PC-9 (cell line): ENCODE results near the gene EFHD1. TPM values are rescaled to one million over a fixed set of nuclear protein-coding genes. Genes with fewer than 3 reads are reported as not detected.

Source experiments
- BruUV-seq: library from RNA; stranded (reverse); fragments of 400-500 nt; replicated peaks from 2 replicates; lab custom pipeline; 2021; lab: Mats Ljungman, UMichigan
- CTCF ChIA-PET: fragments of 300-600 bp; sonication (Branson Sonifier 250); formaldehyde crosslinking; loops from one replicate; lab custom pipeline; 2022; ENCODE audit warnings: antibody characterized with exemption; lab: Charles Lee
- POLR2A ChIA-PET: fragments of 300-600 bp; sonication (Branson Sonifier 250); formaldehyde crosslinking; loops from one replicate; lab custom pipeline; 2022; ENCODE audit warnings: antibody characterized with exemption; ENCODE audit not compliant: unreplicated experiment; lab: Charles Lee
- DNase-seq, 2 experiments: peaks; one replicate each; pipeline versions ENCODE4 v3.0.0 to v3.0.0-alpha.2; 2015 to 2022; ENCODE audit warnings: mixed read lengths in 1 of 2
- H2AFZ ChIP-seq: fragments of 200-600 bp; sonication (generic); 2 replicates; pipeline ENCODE4 v1.8.1; 2017; ENCODE audit warnings: antibody characterized with exemption
- H3F3A ChIP-seq: fragments of 200-600 bp; sonication (generic); 2 replicates; pipeline ENCODE4 v1.8.1; 2017; ENCODE audit warnings: antibody characterized with exemption, mild to moderate bottlenecking, low read depth; ENCODE audit not compliant: insufficient read depth
- H3K27ac ChIP-seq: fragments of 200-600 bp; sonication (generic); 2 replicates; pipeline ENCODE4 v1.6.1; 2016; ENCODE audit warnings: mixed run types
- H3K27me3 ChIP-seq: fragments of 200-600 bp; sonication (generic); 2 replicates; pipeline ENCODE4 v1.6.1; 2016; ENCODE audit warnings: low read depth, mixed run types; ENCODE audit not compliant: insufficient read depth
- H3K36me3 ChIP-seq: fragments of 200-600 bp; sonication (generic); 2 replicates; pipeline ENCODE4 v1.6.1; 2016; ENCODE audit warnings: low read depth, mixed run types
- H3K4me1 ChIP-seq: fragments of 200-600 bp; sonication (generic); replicated peaks from 2 replicates; pipeline ENCODE4 v1.6.1; 2016; ENCODE audit warnings: mixed run types; ENCODE audit not compliant: insufficient read depth
- H3K4me2 ChIP-seq: fragments of 200-600 bp; sonication (generic); 2 replicates; pipeline ENCODE4 v1.6.1; 2017; ENCODE audit warnings: mixed run types
- H3K4me3 ChIP-seq: fragments of 200-600 bp; sonication (generic); 2 replicates; pipeline ENCODE4 v1.6.1; 2016; ENCODE audit warnings: mixed run types
- H3K79me2 ChIP-seq: fragments of 200-600 bp; sonication (generic); 2 replicates; pipeline ENCODE4 v1.6.1; 2017; ENCODE audit warnings: low read depth, mixed run types
- H3K9me2 ChIP-seq: fragments of 200-600 bp; sonication (generic); 2 replicates; pipeline ENCODE4 v1.8.1; 2017; ENCODE audit warnings: mild to moderate bottlenecking; ENCODE audit not compliant: insufficient read depth
- H3K9me3 ChIP-seq: fragments of 200-600 bp; sonication (generic); 2 replicates; pipeline ENCODE4 v1.8.1; 2016; ENCODE audit warnings: low read depth; ENCODE audit not compliant: insufficient read depth
- H4K20me1 ChIP-seq: fragments of 200-600 bp; sonication (generic); 2 replicates; pipeline ENCODE4 v1.8.1; 2017; ENCODE audit not compliant: insufficient read depth
- CTCF ChIP-seq: fragments of 200-600 bp; sonication (generic); conservative IDR thresholded peaks from 2 replicates; pipeline ENCODE4 v1.6.1; 2017; ENCODE audit warnings: mixed run types, antibody characterized with exemption, mild to moderate bottlenecking, moderate library complexity
- EZH2 ChIP-seq: fragments of 200-600 bp; sonication (generic); IDR thresholded peaks from 2 replicates; pipeline ENCODE4 v1.8.0; 2017; ENCODE audit warnings: antibody characterized with exemption, low read depth
- intact Hi-C: fragments of 100-400 bp; cut with micrococcal nuclease; formaldehyde crosslinking; loops from one replicate; pipeline ENCODE4 v1.10.0; 2022; ENCODE audit not compliant: unreplicated experiment
- total RNA-seq: library from RNA; stranded (reverse); gene quantifications from 2 replicates; pipeline ENCODE4 v1.2.3, GENCODE V29; 2021

The EFHD1 gene
- total RNA-seq, 1 experiment from 2014 or later, result 10.6 TPM

- no peaks in the 10 kb centered on the region for H3K79me2 ChIP-seq
- H4K20me1 ChIP-seq, result no peaks in the 10 kb centered on the region
- ChIA-PET CTCF (interaction anchor here (0.6 kb wide), 1 partner anchor 52 kb away, joined by 3 read pairs; no protein-coding TSS in a partner anchor), POLR2A (no interaction called here)
- no peak overlapping the region for H3K4me2 ChIP-seq
- no peaks in the 10 kb centered on the region for H3K36me3 ChIP-seq
- no TSS peak for BruUV-seq
- no peak overlapping the region for H3K27ac ChIP-seq
- H2AFZ ChIP-seq, result no peak overlapping the region
- H3K9me2 ChIP-seq, result no peaks in the 10 kb centered on the region
- peaks cover 43% of the 10 kb centered on the region for H3K4me1 ChIP-seq
- H3F3A ChIP-seq, result peaks cover 28% of the 10 kb centered on the region
- TF ChIP-seq EZH2 (no peak), CTCF (no peak)
- intact Hi-C loops, result no loop called here
- no peaks in the 10 kb centered on the region for H3K27me3 ChIP-seq
- no peak for DNase-seq
- H3K9me3 ChIP-seq, result no peaks in the 10 kb centered on the region
- H3K4me3 ChIP-seq, result no peak overlapping the region
These were observed 19.8 kb upstream of the EFHD1 start for GRCh38 chr2:232613538-232614134.

GRCh38 chr2:232615339-232615738, 18.1 kb upstream of the EFHD1 start:
- BruUV-seq, result no TSS peak
- CTCF ChIA-PET, result no interaction called here

GRCh38 chr2:232621186-232621585, 12.2 kb upstream of the EFHD1 start:
- no peak for DNase-seq
- no peaks in the 10 kb centered on the region for H4K20me1 ChIP-seq
- no peaks in the 10 kb centered on the region for H3K27me3 ChIP-seq
- H3K4me3 ChIP-seq, result no peak overlapping the region
- H3K9me3 ChIP-seq, result no peaks in the 10 kb centered on the region
- H3K27ac ChIP-seq, result no peak overlapping the region
- POLR2A ChIA-PET, result no interaction called here
- H3K36me3 ChIP-seq, result no peaks in the 10 kb centered on the region
- intact Hi-C loops, result no loop called here
- no peak overlapping the region for H3K4me2 ChIP-seq
- peaks cover 16% of the 10 kb centered on the region; the same call in 1 of the 2 replicates for H3F3A ChIP-seq
- CTCF ChIA-PET, result no interaction called here
- H3K4me1 ChIP-seq, result peaks cover 18% of the 10 kb centered on the region
- BruUV-seq, result no TSS peak
- TF ChIP-seq EZH2, result no peak
- no peak for TF ChIP-seq CTCF
- no peaks in the 10 kb centered on the region for H3K9me2 ChIP-seq
- no peak overlapping the region for H2AFZ ChIP-seq
- H3K79me2 ChIP-seq, result no peaks in the 10 kb centered on the region

More at GRCh38 chr2:232615339-232615738, 18.1 kb upstream of the EFHD1 start:
- no peaks in the 10 kb centered on the region for H3K9me2 ChIP-seq
- H3K79me2 ChIP-seq, result no peaks in the 10 kb centered on the region
- H3K9me3 ChIP-seq, result no peaks in the 10 kb centered on the region
- TF ChIP-seq CTCF, result no peak
- TF ChIP-seq EZH2, result no peak
- POLR2A ChIA-PET, result no interaction called here
- H3K4me1 ChIP-seq, result peaks cover 26% of the 10 kb centered on the region
- H4K20me1 ChIP-seq, result no peaks in the 10 kb centered on the region
- H2AFZ ChIP-seq, result no peak overlapping the region
- H3K27me3 ChIP-seq, result no peaks in the 10 kb centered on the region
- H3K4me2 ChIP-seq, result no peak overlapping the region
- DNase-seq, result no peak
- H3K36me3 ChIP-seq, result no peaks in the 10 kb centered on the region
- intact Hi-C loops, result no loop called here
- H3K27ac ChIP-seq, result no peak overlapping the region
- peaks cover 11% of the 10 kb centered on the region for H3F3A ChIP-seq
- H3K4me3 ChIP-seq, result no peak overlapping the region
